Left ventricle myocardium inferior (tissue), 1 donor: ENCODE measurements around the gene SLC16A10. TPM values are rescaled to one million over a fixed set of nuclear protein-coding genes. Genes with fewer than 3 reads are reported as not detected.
"Not testable (repeated sequence)": the region's sequence is repeated elsewhere in the genome, so short reads cannot be mapped to it uniquely, and the experiment has no call there.

Experiments
- DNase-seq: peaks from one replicate; pipeline ENCODE4 v3.0.0-alpha.2; 2020
- H3K27ac ChIP-seq: fragments of 200-600 bp; replicated peaks from 2 replicates; pipeline ENCODE4 v1.8.0; 2021
- H3K27me3 ChIP-seq: fragments of 200-600 bp; 2 replicates; pipeline ENCODE4 v1.8.0; 2021; ENCODE audit warnings: low read depth
- H3K36me3 ChIP-seq: fragments of 200-600 bp; 2 replicates; pipeline ENCODE4 v1.8.0; 2021
- H3K4me1 ChIP-seq: fragments of 200-600 bp; 2 replicates; pipeline ENCODE4 v1.8.0; 2021
- H3K4me3 ChIP-seq: fragments of 200-600 bp; 2 replicates; pipeline ENCODE4 v1.8.0; 2021; ENCODE audit warnings: mild to moderate bottlenecking, moderate library complexity
- H3K9me3 ChIP-seq: fragments of 200-600 bp; replicated peaks from 2 replicates; pipeline ENCODE4 v1.8.0; 2021
- intact Hi-C: fragments of 100-400 bp; cut with micrococcal nuclease; formaldehyde crosslinking; loops from one replicate; pipeline ENCODE4 v1.11.0; 2022
- total RNA-seq: library from RNA; stranded (reverse); fragmentation: NEBNext Ultra II Directional; extraction: Animal tissue kit (Norgen Biotek cat#: 25700); gene quantifications from one replicate; pipeline ENCODE4 v1.2.1, GENCODE V29; 2021
- TF ChIP-seq, protein P1 (sequence below): fragments of 200-600 bp; IDR thresholded peaks from 2 replicates; pipeline ENCODE4 v1.8.0; 2021; ENCODE audit warnings: antibody characterized with exemption, mild to moderate bottlenecking, borderline replicate concordance
- donor health status: DM: no; HTN: yes; CAD: no; lungs with severe emphysema.

The SLC16A10 gene
- total RNA-seq, 1 donor from 2014 or later, result 4.5 TPM

DNA sequence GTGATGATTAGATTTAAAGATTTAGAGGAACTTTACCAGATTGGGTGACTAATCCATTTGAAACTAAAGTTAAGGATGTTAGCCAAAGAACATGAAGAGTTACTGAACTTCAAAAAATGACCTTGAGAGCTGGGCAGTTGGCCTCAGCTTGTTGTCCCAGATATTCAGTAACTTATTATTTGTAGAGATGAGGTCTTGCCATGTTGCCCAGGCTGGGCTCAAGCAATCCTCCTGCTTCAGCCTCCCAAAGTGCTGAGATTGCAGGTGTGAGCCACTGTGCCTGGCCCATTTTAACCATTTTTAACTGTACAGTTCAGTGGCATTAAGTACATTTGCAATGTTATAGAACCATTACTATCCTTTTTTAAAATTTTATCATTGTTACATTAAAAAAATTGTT lies 161.5 kb downstream of the SLC16A10 start:
- H3K27ac ChIP-seq, result no peak overlapping the region
- H3K9me3 ChIP-seq, result no peaks in the 10 kb centered on the region
- TF ChIP-seq, protein P1, sequence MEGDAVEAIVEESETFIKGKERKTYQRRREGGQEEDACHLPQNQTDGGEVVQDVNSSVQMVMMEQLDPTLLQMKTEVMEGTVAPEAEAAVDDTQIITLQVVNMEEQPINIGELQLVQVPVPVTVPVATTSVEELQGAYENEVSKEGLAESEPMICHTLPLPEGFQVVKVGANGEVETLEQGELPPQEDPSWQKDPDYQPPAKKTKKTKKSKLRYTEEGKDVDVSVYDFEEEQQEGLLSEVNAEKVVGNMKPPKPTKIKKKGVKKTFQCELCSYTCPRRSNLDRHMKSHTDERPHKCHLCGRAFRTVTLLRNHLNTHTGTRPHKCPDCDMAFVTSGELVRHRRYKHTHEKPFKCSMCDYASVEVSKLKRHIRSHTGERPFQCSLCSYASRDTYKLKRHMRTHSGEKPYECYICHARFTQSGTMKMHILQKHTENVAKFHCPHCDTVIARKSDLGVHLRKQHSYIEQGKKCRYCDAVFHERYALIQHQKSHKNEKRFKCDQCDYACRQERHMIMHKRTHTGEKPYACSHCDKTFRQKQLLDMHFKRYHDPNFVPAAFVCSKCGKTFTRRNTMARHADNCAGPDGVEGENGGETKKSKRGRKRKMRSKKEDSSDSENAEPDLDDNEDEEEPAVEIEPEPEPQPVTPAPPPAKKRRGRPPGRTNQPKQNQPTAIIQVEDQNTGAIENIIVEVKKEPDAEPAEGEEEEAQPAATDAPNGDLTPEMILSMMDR, result no peak
- H3K27me3 ChIP-seq, result peaks cover 5% of the 10 kb centered on the region
- no peaks in the 10 kb centered on the region for H3K36me3 ChIP-seq
- no peak for DNase-seq
- H3K4me3 ChIP-seq, result no peak overlapping the region
- intact Hi-C loops, result no loop called here
- no peaks in the 10 kb centered on the region for H3K4me1 ChIP-seq

DNA sequence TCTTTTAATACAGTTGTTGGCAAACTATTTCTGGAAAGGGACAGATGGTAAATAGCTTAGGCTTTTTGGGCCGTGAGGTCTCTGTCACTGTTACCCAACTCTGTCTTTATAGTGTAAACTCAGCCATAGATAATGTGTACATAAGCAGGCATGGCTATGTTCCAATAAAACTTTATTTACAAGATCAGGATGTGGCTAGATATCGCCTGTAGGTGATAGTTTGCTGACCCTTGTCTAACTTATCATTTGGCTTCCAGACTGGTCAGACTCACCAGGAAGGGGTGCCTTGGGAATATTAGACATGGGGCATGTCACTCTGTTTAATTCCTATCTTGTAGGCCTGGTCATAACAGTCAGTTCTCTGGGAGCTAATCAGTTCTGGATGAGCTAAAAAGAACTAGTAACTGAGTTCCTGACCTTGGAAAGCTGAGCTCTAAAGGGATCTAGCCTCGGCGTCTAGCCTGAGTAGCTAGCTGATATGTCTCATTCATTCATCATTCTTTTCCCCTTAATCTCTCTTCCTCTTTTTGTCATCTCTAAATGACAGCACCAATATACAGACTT lies 163.6 kb downstream of the SLC16A10 start:
- intact Hi-C loops, result loop anchor here (10.0 kb wide), 1 partner anchor 394 kb away; no protein-coding TSS in a partner anchor
- Histone ChIP-seq H3K36me3 (no peaks in the 10 kb centered on the region), H3K27ac (no peak overlapping the region), H3K4me3 (no peak overlapping the region), H3K9me3 (no peaks in the 10 kb centered on the region), H3K27me3 (peaks cover 16% of the 10 kb centered on the region), H3K4me1 (no peaks in the 10 kb centered on the region)
- TF ChIP-seq, protein P1, result no peak
- no peak for DNase-seq

DNA sequence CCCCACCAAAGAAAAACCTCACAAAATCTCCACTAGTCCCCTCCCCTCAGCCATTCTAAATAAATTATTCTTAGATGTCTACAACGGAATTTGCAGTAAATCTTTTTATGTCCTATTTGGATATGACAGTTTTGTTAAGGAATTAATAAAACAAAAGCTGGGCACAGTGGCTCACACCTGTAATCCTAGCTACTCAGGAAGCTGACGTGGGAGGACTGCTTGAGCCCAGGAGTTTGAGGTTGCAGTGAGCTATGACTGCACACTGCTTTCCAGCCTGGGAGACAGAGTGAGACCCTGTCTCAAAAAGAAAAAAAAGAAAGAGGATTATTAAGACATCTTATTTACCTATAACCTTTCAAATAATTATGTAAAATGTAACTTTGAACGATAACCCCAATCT lies 165.4 kb downstream of the SLC16A10 start:
- H3K4me1 ChIP-seq, result no peaks in the 10 kb centered on the region
- peaks cover 16% of the 10 kb centered on the region for H3K27me3 ChIP-seq
- no peak overlapping the region for H3K27ac ChIP-seq
- no peak for DNase-seq
- no peak overlapping the region for H3K4me3 ChIP-seq
- no peaks in the 10 kb centered on the region for H3K9me3 ChIP-seq
- TF ChIP-seq, protein P1, result no peak
- no peaks in the 10 kb centered on the region for H3K36me3 ChIP-seq
- intact Hi-C loops, result loop anchor here (10.0 kb wide), 1 partner anchor 392 kb away; no protein-coding TSS in a partner anchor

DNA sequence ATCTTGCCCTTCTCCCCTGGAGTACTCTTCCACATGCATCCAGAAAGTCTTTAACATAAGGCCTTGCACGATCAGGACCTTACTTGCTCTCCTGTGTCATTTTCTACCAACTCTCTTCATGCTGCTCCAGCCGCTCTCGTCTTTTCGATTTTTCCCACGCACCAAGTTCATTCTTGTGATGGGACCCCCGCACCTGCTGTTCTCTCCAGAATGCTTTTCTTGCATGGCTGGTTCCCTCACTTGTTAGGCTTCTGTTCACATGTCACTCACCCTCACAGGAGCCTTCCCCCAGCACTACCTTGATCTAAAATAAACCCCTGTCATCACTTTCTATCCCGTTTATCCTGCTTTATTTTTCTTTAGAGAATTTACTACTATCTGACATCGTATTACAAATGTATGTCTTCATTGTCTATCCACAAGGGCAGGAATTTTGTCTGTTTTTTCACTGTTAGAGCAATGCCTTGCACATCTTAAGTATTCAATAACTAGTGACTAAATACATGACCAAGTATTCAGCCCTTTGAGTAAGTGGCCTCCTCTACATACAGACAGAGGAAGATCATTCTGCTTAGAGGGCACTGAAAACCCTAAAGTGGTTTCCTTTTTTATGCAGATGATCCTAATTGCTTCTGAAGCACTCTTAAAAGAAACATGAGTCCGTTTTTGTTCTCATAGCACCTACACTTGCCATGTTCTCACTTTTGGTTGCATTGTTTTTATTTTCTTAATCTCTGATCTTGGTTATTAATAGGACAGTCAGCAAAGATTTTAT lies 166.9 kb downstream of the SLC16A10 start:
- intact Hi-C loops, result loop anchor here (10.0 kb wide), 1 partner anchor 391 kb away; no protein-coding TSS in a partner anchor
- peaks cover under 1% of the 10 kb centered on the region for H3K4me1 ChIP-seq
- H3K36me3 ChIP-seq, result no peaks in the 10 kb centered on the region
- DNase-seq, result no peak
- H3K9me3 ChIP-seq, result no peaks in the 10 kb centered on the region
- TF ChIP-seq, protein P1, result no peak
- H3K4me3 ChIP-seq, result no peak overlapping the region
- no peak overlapping the region for H3K27ac ChIP-seq
- H3K27me3 ChIP-seq, result peaks cover 16% of the 10 kb centered on the region

DNA sequence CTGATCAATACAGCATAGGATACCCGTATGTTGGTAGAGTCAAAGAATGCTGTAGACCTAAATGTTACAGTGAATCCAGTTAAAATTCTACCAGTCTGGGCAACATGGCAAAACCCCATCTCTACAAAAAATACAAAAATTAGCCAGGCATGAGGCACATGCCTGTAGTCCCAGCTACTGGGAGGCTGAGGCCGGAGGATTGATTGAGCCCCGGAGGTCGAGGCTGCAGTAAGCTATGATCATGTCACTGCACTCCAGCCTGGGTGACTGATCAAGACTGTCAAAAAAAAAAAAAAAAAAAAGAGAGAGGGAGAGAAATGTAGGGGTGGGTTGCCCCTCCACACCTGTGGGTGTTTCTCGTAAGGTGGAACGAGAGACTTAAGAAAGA lies 167.5 kb downstream of the SLC16A10 start:
- intact Hi-C loops, result loop anchor here (10.0 kb wide), 1 partner anchor 390 kb away; no protein-coding TSS in a partner anchor
- Histone ChIP-seq H3K9me3 (no peaks in the 10 kb centered on the region), H3K4me1 (peaks cover 6% of the 10 kb centered on the region), H3K4me3 (no peak overlapping the region), H3K27me3 (peaks cover 16% of the 10 kb centered on the region), H3K27ac (no peak overlapping the region), H3K36me3 (no peaks in the 10 kb centered on the region)
- DNase-seq, result no peak
- TF ChIP-seq, protein P1, result no peak

DNA sequence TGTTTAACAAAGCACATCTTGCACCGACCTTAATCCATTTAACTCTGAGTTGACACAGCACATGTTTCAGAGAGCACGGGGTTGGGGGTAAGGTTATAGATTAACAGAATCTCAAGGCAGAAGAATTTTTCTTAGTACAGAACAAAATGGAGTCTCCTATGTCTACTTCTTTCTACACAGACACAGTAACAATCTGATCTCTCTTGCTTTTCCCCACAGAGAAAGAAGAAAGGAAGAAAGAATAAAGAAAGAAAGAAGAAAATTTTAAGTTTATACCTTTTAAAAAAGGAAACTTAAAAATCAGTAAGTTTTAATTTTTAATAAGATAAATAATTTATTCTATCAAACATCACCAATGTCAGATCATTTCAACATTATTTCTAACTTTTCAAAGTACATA lies 168.5 kb downstream of the SLC16A10 start:
- peaks cover 16% of the 10 kb centered on the region for H3K27me3 ChIP-seq
- intact Hi-C loops, result loop anchor here (10.0 kb wide), 1 partner anchor 389 kb away; no protein-coding TSS in a partner anchor

More for the DNA sequence above, 168.5 kb downstream of the SLC16A10 start:
- not testable (repeated sequence) for H3K9me3 ChIP-seq, DNase-seq, H3K36me3 ChIP-seq, H3K27ac ChIP-seq, H3K4me3 ChIP-seq
- peaks cover 17% of the 10 kb centered on the region for H3K4me1 ChIP-seq
